Lower lobe of right lung (tissue), 2 donors: ENCODE results near the gene PPP1R14C. TPM values are rescaled to one million over a fixed set of nuclear protein-coding genes. Genes with fewer than 3 reads are reported as not detected.

ENCODE experiments used
- ATAC-seq, 2 donors: fragments of 200-7000 bp; cut with Tn5 transposase; one replicate each; pipeline ENCODE4 v1.9.1; 2020 to 2022; ENCODE audit warnings: mild to moderate bottlenecking in 2 of 2, moderate library complexity in 2 of 2
- DNase-seq: peaks from one replicate; pipeline ENCODE4 v3.0.0-alpha.2; 2020
- H3K27ac ChIP-seq: fragments of 200-600 bp; one replicate; pipeline ENCODE4 v1.8.0; 2022
- H3K27me3 ChIP-seq: fragments of 200-600 bp; one replicate; pipeline ENCODE4 v1.8.0; 2022; ENCODE audit warnings: low read depth
- H3K36me3 ChIP-seq: fragments of 200-600 bp; one replicate; pipeline ENCODE4 v1.8.0; 2022; ENCODE audit warnings: mild to moderate bottlenecking
- H3K4me1 ChIP-seq: fragments of 200-600 bp; one replicate; pipeline ENCODE4 v1.8.0; 2022
- H3K4me3 ChIP-seq: fragments of 200-600 bp; one replicate; pipeline ENCODE4 v1.8.0; 2022; ENCODE audit warnings: mild to moderate bottlenecking
- H3K9me3 ChIP-seq: fragments of 200-600 bp; one replicate; pipeline ENCODE4 v1.8.0; 2022
- intact Hi-C: fragments of 100-400 bp; cut with DNase I; formaldehyde crosslinking; loops from one replicate; pipeline ENCODE4 v1.11.0; 2022
- total RNA-seq: library from RNA; stranded (reverse); fragmentation: NEBNext Ultra II Directional; extraction: Animal tissue kit (Norgen Biotek cat#: 25700); gene quantifications from one replicate; pipeline ENCODE4 v1.2.1, GENCODE V29; 2021
- TF ChIP-seq, protein P1 (sequence below): fragments of 200-600 bp; IDR thresholded peaks from one replicate; pipeline ENCODE4 v1.8.0; 2022; ENCODE audit warnings: antibody characterized with exemption, mild to moderate bottlenecking
- donor health status: DM: no; HTN: yes; CAD: no; lungs with severe emphysema.

The PPP1R14C gene
- total RNA-seq, 1 donor from 2014 or later = 15.4 TPM

DNA sequence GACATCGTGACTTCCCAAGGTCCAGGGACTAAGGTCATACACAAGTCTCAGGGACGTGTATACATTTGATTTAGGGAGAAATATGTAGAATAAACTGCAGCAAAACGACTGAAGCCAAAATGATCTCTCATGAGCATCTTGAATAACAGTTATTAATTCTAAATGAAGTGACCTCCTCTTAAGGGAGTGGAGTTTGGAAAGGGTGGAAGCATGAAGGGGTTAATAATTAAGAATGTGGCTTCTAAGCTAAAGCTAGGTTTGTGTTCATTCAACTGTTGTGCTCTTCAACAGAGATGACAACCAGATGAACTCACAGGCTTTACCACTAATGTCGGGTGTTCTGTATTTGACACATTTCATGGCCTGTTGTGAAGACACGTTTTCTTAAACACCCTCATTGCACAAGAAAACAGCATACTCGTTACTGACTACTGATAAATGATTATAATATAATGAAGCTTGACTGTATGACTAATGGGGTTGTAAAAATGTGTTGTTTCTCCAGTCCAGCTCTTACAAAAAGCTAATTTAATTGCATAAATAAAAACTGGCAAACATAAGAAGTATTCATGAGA is 1.5 kb downstream of the PPP1R14C start:
- Histone ChIP-seq H3K27ac (no peak overlapping the region), H3K36me3 (no peaks in the 10 kb centered on the region), H3K4me3 (peak overlapping the region; percentile 60), H3K4me1 (peaks cover 28% of the 10 kb centered on the region), H3K9me3 (no peaks in the 10 kb centered on the region), H3K27me3 (peaks cover 44% of the 10 kb centered on the region)
- TF ChIP-seq, protein P1, sequence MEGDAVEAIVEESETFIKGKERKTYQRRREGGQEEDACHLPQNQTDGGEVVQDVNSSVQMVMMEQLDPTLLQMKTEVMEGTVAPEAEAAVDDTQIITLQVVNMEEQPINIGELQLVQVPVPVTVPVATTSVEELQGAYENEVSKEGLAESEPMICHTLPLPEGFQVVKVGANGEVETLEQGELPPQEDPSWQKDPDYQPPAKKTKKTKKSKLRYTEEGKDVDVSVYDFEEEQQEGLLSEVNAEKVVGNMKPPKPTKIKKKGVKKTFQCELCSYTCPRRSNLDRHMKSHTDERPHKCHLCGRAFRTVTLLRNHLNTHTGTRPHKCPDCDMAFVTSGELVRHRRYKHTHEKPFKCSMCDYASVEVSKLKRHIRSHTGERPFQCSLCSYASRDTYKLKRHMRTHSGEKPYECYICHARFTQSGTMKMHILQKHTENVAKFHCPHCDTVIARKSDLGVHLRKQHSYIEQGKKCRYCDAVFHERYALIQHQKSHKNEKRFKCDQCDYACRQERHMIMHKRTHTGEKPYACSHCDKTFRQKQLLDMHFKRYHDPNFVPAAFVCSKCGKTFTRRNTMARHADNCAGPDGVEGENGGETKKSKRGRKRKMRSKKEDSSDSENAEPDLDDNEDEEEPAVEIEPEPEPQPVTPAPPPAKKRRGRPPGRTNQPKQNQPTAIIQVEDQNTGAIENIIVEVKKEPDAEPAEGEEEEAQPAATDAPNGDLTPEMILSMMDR = no peak
- DNase-seq = no peak
- intact Hi-C loops = no loop called here
- ATAC-seq = no peak

DNA sequence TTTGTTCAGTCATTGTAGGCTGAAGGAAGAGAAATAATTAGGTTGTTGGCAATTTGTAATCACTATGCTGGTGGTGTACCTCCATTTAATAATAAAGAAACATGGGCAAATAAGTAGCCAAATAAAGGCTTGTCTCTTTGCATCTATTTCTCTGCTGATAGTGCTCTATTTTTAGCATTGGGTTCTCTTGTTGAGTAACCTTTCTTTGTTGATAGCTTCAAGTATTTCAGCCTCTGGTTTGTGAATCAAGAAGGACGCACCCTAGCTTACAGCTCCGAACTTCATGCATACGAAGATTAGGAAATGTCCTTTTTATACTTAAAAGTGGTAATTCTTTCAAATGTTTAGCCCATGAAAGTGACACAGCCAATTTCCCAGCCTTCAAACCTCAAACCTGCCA is 2.6 kb downstream of the PPP1R14C start:
- TF ChIP-seq, protein P1 = no peak
- DNase-seq (no peak), ATAC-seq (no peak)
- H3K4me1 ChIP-seq = peaks cover 28% of the 10 kb centered on the region
- no peak overlapping the region for H3K27ac ChIP-seq
- H3K27me3 ChIP-seq = peaks cover 44% of the 10 kb centered on the region
- no peaks in the 10 kb centered on the region for H3K9me3 ChIP-seq
- intact Hi-C loops = no loop called here
- no peak overlapping the region for H3K4me3 ChIP-seq
- no peaks in the 10 kb centered on the region for H3K36me3 ChIP-seq

DNA sequence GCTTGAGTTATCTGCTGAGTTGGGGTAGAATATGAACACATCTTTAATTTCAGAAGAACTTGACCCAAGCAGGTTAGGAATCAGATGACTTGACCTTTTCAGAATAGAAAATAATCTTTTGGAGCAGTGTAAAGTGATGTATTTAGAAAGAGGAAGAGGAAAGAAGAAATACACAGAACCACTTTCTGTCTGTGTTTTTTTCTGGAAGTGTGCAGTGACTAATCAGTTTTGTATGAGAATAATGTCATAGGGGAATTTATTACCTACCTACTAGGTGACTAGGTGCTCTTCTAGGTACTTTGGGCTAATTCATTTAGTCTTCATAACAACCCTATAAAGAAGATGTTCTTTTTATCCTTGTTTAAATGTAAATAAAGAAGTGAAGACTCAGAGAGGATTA is 3.0 kb downstream of the PPP1R14C start:
- ATAC-seq (peak in 1 of 2 donors; percentile 38), DNase-seq (no peak)
- intact Hi-C loops = no loop called here
- TF ChIP-seq, protein P1 = no peak
- Histone ChIP-seq H3K36me3 (no peaks in the 10 kb centered on the region), H3K27me3 (peaks cover 44% of the 10 kb centered on the region), H3K4me1 (peaks cover 28% of the 10 kb centered on the region), H3K4me3 (no peak overlapping the region), H3K9me3 (no peaks in the 10 kb centered on the region), H3K27ac (no peak overlapping the region)

DNA sequence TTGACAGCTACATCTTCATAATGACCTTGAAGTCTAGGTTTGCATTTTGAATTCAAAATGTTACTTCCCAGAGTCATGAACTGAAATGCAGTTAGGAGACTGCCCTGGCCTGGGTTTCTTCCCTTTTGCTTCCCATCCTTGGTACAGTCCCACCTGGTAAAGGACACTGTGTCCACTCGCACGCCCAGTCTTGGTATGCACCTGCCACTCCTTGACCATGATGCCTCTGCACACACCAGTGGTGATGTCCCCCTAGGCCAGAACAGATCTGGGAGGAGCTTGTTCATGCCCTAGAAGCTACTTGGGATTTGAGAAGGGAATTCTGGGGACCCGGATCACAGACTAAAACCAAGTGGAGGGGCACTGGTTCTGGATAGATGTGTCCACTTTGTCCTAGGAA is 3.6 kb downstream of the PPP1R14C start:
- intact Hi-C loops = no loop called here
- peaks cover 28% of the 10 kb centered on the region for H3K4me1 ChIP-seq
- no peak for DNase-seq
- TF ChIP-seq, protein P1 = no peak
- no peak overlapping the region for H3K27ac ChIP-seq
- peaks cover 44% of the 10 kb centered on the region for H3K27me3 ChIP-seq
- ATAC-seq = peak in 1 of 2 donors; percentile 21
- no peaks in the 10 kb centered on the region for H3K9me3 ChIP-seq
- no peak overlapping the region for H3K4me3 ChIP-seq
- no peaks in the 10 kb centered on the region for H3K36me3 ChIP-seq

- Histone ChIP-seq H3K36me3 (no peaks in the 10 kb centered on the region), H3K4me1 (peaks cover 22% of the 10 kb centered on the region), H3K27ac (no peak overlapping the region), H3K4me3 (no peak overlapping the region), H3K27me3 (peaks cover 19% of the 10 kb centered on the region), H3K9me3 (no peaks in the 10 kb centered on the region)
- TF ChIP-seq, protein P1 = no peak
- no peak for DNase-seq
- no peak for ATAC-seq
- intact Hi-C loops = no loop called here
These were observed 6.3 kb downstream of the PPP1R14C start for GRCh38 chr6:150149146-150149545.
